ENCODE measurements around the gene SVEP1. TPM values are rescaled to one million over a fixed set of nuclear protein-coding genes. Genes with fewer than 3 reads are reported as not detected.

Gene SVEP1
- total RNA-seq, 1 experiment from 2014 or later = not detected

DNA sequence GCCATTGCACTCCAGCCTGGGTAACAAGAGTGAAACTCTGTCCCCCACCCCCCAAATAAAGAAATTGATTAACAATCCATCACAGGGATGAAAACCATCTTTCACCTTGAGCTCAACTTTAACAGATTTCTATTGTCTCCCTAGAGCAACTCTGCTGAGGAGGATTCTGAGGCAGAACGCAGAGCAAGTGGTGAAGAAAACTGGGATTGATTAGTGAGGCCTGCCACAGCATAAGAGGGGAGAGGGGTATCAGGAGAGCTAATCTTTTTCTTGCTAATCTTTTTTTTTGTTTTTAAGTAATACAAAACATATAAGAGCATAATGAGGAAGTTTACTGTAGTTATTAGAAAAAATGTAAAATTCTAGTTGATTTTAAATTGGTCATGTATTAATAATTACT, 250.8 kb downstream of the SVEP1 start:
- no peaks in the 10 kb centered on the region for H3K36me3 ChIP-seq (ENCODE audit: insufficient read depth, low read length)
- no peak overlapping the region for H3K9ac ChIP-seq (ENCODE audit: low read length)
- H3K9me3 ChIP-seq (ENCODE audit: low read length) = no peaks in the 10 kb centered on the region
- no peak overlapping the region for H3K4me3 ChIP-seq (ENCODE audit: low read length)
- DNase-seq = no peak
- no peaks in the 10 kb centered on the region for H3K27me3 ChIP-seq (ENCODE audit: low read length)
- H3K9me2 ChIP-seq (replicated peaks; ENCODE audit: insufficient read depth, low read length) = no peaks in the 10 kb centered on the region
- no peaks in the 10 kb centered on the region for H3K79me2 ChIP-seq (ENCODE audit: low read length)
- no peak overlapping the region for H3K4me2 ChIP-seq (ENCODE audit: low read depth, low read length, poor library complexity, severe bottlenecking)
- no peak overlapping the region for H2AFZ ChIP-seq (ENCODE audit: low read length)
- no peak overlapping the region for H3K27ac ChIP-seq (ENCODE audit: low read length)
- H4K20me1 ChIP-seq (ENCODE audit: insufficient read depth, low read depth, low read length) = no peaks in the 10 kb centered on the region
- no peaks in the 10 kb centered on the region for H3K4me1 ChIP-seq (ENCODE audit: low read length)

DNA sequence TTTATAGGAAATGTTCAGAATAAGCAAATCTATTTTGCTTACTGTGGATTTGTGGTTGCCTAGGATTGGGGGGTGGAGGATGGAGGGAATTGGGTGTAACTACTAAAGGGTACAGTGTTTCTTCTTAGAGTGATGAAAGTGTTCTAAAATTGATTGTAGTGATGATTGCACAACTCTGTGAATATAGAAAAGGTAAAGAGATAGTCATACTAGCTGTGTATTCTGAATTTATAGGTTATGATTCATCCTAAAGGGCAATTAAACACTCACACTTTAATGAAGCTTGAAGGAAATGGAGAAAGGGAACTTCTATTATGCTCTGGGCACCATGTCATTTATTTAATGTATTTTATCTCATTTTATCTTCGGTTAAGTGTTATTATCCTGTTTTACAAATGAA, 251.8 kb downstream of the SVEP1 start:
- no peak overlapping the region for H3K4me2 ChIP-seq (ENCODE audit: low read depth, low read length, poor library complexity, severe bottlenecking)
- no peaks in the 10 kb centered on the region for H3K79me2 ChIP-seq (ENCODE audit: low read length)
- no peaks in the 10 kb centered on the region for H3K9me2 ChIP-seq (replicated peaks; ENCODE audit: insufficient read depth, low read length)
- H3K4me3 ChIP-seq (ENCODE audit: low read length) = no peak overlapping the region
- no peak overlapping the region for H3K27ac ChIP-seq (ENCODE audit: low read length)
- DNase-seq = no peak
- H3K9ac ChIP-seq (ENCODE audit: low read length) = no peak overlapping the region
- H2AFZ ChIP-seq (ENCODE audit: low read length) = no peak overlapping the region
- H3K9me3 ChIP-seq (ENCODE audit: low read length) = no peaks in the 10 kb centered on the region
- no peaks in the 10 kb centered on the region for H4K20me1 ChIP-seq (ENCODE audit: insufficient read depth, low read depth, low read length)
- H3K36me3 ChIP-seq (ENCODE audit: insufficient read depth, low read length) = no peaks in the 10 kb centered on the region
- no peaks in the 10 kb centered on the region for H3K4me1 ChIP-seq (ENCODE audit: low read length)
- no peaks in the 10 kb centered on the region for H3K27me3 ChIP-seq (ENCODE audit: low read length)

DNA sequence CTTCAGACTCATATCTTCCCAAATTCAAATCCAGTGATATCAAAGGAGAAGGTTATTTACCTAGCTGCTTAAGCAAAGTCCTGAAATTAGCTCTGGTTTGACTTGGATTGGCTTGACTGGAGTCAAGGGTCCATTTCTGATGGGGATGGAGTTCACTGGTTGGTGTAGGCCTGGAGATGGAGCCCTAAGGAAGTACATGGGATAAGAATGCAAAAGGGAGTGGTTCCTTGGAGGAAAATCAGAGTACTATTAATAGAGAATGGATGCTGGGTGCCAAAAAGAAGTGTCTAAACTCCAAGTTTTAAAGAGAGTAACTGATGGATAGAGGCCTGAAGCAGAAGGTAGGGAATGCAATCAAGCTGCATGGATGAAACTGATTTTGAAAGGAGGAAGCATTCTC, 255.7 kb downstream of the SVEP1 start:
- no peaks in the 10 kb centered on the region for H3K9me2 ChIP-seq (replicated peaks; ENCODE audit: insufficient read depth, low read length)
- no peaks in the 10 kb centered on the region for H3K27me3 ChIP-seq (ENCODE audit: low read length)
- H3K4me1 ChIP-seq (ENCODE audit: low read length) = no peaks in the 10 kb centered on the region
- H3K4me3 ChIP-seq (ENCODE audit: low read length) = no peak overlapping the region
- H3K4me2 ChIP-seq (ENCODE audit: low read depth, low read length, poor library complexity, severe bottlenecking) = no peak overlapping the region
- no peak overlapping the region for H3K9ac ChIP-seq (ENCODE audit: low read length)
- H3K9me3 ChIP-seq (ENCODE audit: low read length) = no peaks in the 10 kb centered on the region
- H3K27ac ChIP-seq (ENCODE audit: low read length) = no peak overlapping the region
- no peaks in the 10 kb centered on the region for H4K20me1 ChIP-seq (ENCODE audit: insufficient read depth, low read depth, low read length)
- H3K36me3 ChIP-seq (ENCODE audit: insufficient read depth, low read length) = no peaks in the 10 kb centered on the region
- H2AFZ ChIP-seq (ENCODE audit: low read length) = no peak overlapping the region
- no peak for DNase-seq
- no peaks in the 10 kb centered on the region for H3K79me2 ChIP-seq (ENCODE audit: low read length)

DNA sequence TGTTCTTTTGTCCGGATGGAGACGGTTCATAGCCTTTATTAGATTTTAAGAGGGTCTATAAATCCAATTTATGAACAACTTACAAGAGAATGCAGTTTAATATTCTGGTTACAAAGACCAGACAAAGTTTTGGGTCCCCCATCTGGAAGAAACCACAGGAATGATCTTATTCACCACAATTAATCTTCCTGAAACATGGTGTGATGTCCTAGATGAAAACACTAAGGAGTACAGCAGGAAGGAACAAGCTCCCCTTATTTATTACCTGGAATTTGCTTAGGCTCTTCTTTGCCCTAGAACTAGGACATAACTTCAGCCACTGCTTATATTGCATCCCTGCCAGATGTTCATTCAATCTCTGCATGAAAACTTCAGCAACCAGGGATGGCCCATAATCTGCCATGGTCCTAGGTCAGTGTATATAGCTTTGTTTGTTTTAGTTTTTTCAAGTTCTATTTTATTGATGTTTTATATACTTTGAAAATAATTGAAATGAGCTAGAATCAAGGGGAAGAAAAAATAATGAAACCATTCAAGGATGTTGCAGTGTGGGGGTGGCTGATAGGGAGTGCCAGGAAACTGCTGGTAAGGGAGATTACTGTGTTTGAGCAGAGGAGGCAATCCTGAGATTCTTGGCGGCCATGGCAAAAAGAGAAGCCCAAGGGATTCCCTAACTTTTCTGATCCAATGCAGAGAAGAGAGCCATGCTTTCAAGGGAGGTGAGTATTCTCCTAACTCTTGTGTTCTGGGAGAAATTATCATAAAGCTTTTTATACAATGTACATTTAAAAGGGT, 258.7 kb downstream of the SVEP1 start:
- Histone ChIP-seq H2AFZ (ENCODE audit: low read length) (no peak overlapping the region), H3K4me3 (ENCODE audit: low read length) (no peak overlapping the region), H4K20me1 (ENCODE audit: insufficient read depth, low read depth, low read length) (no peaks in the 10 kb centered on the region), H3K4me2 (ENCODE audit: low read depth, low read length, poor library complexity, severe bottlenecking) (no peak overlapping the region), H3K9ac (ENCODE audit: low read length) (no peak overlapping the region), H3K4me1 (ENCODE audit: low read length) (peaks cover 7% of the 10 kb centered on the region), H3K9me3 (ENCODE audit: low read length) (no peaks in the 10 kb centered on the region), H3K36me3 (ENCODE audit: insufficient read depth, low read length) (no peaks in the 10 kb centered on the region), H3K27me3 (ENCODE audit: low read length) (no peaks in the 10 kb centered on the region), H3K27ac (ENCODE audit: low read length) (no peak overlapping the region), H3K79me2 (ENCODE audit: low read length) (no peaks in the 10 kb centered on the region), H3K9me2 (replicated peaks; ENCODE audit: insufficient read depth, low read length) (no peaks in the 10 kb centered on the region)
- DNase-seq = no peak

DNA sequence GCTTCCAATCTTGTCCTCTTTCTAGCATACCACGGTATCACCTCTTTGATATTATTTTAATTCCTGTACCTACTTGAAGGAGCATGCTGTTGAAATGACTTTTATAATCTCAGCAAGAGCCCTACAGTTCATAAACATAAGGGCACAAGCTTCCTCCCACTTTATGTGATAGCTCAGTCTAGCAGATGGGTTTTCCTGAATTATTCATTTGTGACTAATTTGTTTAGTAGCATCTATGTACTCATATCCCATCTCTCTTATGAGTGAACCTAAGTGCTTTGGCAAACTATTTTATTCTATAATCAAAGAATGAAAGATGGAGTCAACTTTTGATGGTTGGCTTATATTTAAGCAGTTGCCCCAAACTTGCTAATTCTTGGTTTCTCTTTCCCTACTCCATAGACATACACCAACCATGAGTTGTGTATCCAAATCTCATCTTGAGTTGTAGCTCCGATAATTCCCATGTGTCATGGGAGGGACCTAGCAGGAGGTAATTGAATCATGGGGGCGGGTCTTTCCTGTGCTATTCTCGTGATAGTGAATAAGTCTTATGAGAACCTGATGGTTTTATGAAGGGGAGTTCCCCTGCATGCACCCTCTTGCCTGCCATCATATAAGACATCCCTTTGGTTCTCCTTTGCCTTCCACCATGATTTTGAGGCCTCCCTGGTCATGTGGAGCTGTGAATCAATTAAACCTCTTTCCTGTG, 259.6 kb downstream of the SVEP1 start:
- Histone ChIP-seq H3K27ac (ENCODE audit: low read length) (no peak overlapping the region), H3K9me2 (replicated peaks; ENCODE audit: insufficient read depth, low read length) (no peaks in the 10 kb centered on the region), H3K4me1 (ENCODE audit: low read length) (peaks cover 7% of the 10 kb centered on the region), H3K9me3 (ENCODE audit: low read length) (no peaks in the 10 kb centered on the region), H3K4me2 (ENCODE audit: low read depth, low read length, poor library complexity, severe bottlenecking) (no peak overlapping the region), H3K79me2 (ENCODE audit: low read length) (no peaks in the 10 kb centered on the region), H3K9ac (ENCODE audit: low read length) (no peak overlapping the region), H3K4me3 (ENCODE audit: low read length) (no peak overlapping the region), H2AFZ (ENCODE audit: low read length) (no peak overlapping the region), H3K36me3 (ENCODE audit: insufficient read depth, low read length) (no peaks in the 10 kb centered on the region), H4K20me1 (ENCODE audit: insufficient read depth, low read depth, low read length) (no peaks in the 10 kb centered on the region), H3K27me3 (ENCODE audit: low read length) (no peaks in the 10 kb centered on the region)
- no peak for DNase-seq

DNA sequence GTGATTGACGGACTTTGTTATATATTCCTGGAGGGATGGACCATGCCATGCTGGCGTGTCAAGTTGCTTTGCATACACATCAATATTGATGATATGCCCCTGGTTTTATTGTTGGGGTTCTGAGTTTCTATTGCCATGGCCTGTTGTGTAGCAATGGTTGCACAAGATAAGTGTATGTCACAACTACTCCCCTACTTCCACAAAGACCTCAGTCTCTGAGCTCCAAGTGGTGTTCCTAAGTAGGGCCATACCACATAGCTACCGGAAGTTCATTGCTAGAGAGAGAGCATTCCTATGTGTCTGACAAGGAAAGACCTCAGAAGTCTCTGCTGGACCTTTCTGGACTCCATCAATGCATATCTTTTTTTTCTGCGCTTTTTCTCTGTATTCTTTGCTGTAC, 261.6 kb downstream of the SVEP1 start:
- Histone ChIP-seq H3K4me2 (ENCODE audit: low read depth, low read length, poor library complexity, severe bottlenecking) (no peak overlapping the region), H3K9ac (ENCODE audit: low read length) (no peak overlapping the region), H2AFZ (ENCODE audit: low read length) (no peak overlapping the region), H3K4me1 (ENCODE audit: low read length) (peaks cover 7% of the 10 kb centered on the region), H4K20me1 (ENCODE audit: insufficient read depth, low read depth, low read length) (no peaks in the 10 kb centered on the region), H3K9me2 (replicated peaks; ENCODE audit: insufficient read depth, low read length) (no peaks in the 10 kb centered on the region), H3K27me3 (ENCODE audit: low read length) (no peaks in the 10 kb centered on the region), H3K27ac (ENCODE audit: low read length) (no peak overlapping the region), H3K79me2 (ENCODE audit: low read length) (no peaks in the 10 kb centered on the region), H3K4me3 (ENCODE audit: low read length) (no peak overlapping the region), H3K9me3 (ENCODE audit: low read length) (no peaks in the 10 kb centered on the region), H3K36me3 (ENCODE audit: insufficient read depth, low read length) (no peaks in the 10 kb centered on the region)
- no peak for DNase-seq

DNA sequence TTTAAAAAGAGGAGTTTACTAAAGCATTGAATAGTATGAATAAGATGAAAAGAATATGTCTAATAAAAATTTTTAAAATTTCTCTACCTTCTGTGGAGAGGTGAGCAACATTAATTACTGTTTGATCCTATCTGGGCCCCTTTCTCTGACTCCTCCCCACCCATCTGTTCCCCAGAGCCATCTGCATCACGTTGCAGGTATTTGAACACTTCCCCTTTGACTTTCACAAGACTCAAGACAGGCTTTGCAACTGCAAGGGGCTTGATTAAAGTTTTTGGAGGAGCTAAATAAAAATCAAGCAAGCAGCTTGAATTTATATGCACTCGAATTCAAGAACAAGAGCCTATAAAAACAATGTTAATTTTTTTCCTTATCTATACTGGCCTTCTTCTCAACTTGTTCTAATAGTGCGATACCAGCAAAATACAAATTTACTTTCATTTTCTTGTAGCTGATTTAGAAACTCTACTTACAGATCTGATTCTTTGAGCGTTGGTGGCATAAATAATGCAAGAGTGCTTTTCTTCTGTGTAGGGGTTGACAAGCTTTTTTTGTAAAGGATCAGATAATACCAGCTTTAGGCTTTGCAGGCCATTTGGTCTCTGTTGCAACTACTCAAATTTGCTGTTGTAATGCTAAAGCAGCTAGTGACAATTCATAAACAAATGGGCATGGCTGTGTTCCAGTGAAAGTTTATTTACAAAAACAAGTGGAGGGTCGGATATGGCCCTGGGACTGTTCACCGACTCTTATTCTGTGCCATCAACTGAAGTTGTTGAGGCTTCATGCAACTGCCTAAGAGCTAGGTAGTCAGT, 263.1 kb downstream of the SVEP1 start:
- peak overlapping the region; percentile 48 for H3K9ac ChIP-seq (ENCODE audit: low read length)
- no peaks in the 10 kb centered on the region for H3K36me3 ChIP-seq (ENCODE audit: insufficient read depth, low read length)
- H3K79me2 ChIP-seq (ENCODE audit: low read length) = no peaks in the 10 kb centered on the region
- peak overlapping the region; percentile 64 for H3K4me2 ChIP-seq (ENCODE audit: low read depth, low read length, poor library complexity, severe bottlenecking)
- H3K9me2 ChIP-seq (replicated peaks; ENCODE audit: insufficient read depth, low read length) = no peaks in the 10 kb centered on the region
- no peak overlapping the region for H3K27ac ChIP-seq (ENCODE audit: low read length)
- H2AFZ ChIP-seq (ENCODE audit: low read length) = peak overlapping the region; percentile 72
- H3K4me3 ChIP-seq (ENCODE audit: low read length) = peak overlapping the region; percentile 48
- DNase-seq = peak; percentile 62
- no peaks in the 10 kb centered on the region for H3K9me3 ChIP-seq (ENCODE audit: low read length)
- H3K27me3 ChIP-seq (ENCODE audit: low read length) = no peaks in the 10 kb centered on the region
- peaks cover 7% of the 10 kb centered on the region for H3K4me1 ChIP-seq (ENCODE audit: low read length)
- no peaks in the 10 kb centered on the region for H4K20me1 ChIP-seq (ENCODE audit: insufficient read depth, low read depth, low read length)
